Cardiac muscle cell (in vitro differentiated cells and primary cell): ENCODE results near the gene MYPOP. TPM values are rescaled to one million over a fixed set of nuclear protein-coding genes. Genes with fewer than 3 reads are reported as not detected.
A peak's percentile ranks its signal among the peaks of the same experiment; 100 is the strongest.

Experiments used
- DNase-seq, 2 donors: peaks; one replicate each; pipeline versions ENCODE4 v3.0.0 to v3.0.0-alpha.2; 2010 to 2017; ENCODE audit warnings: low read depth in 1 of 2, low spot score in 1 of 2
- H3K27ac ChIP-seq: fragments of 200-600 bp; sonication (generic); 2 replicates; pipeline ENCODE4 v1.5.1; 2016
- H3K27me3 ChIP-seq: fragments of 200-600 bp; sonication (generic); 2 replicates; pipeline ENCODE4 v1.6.0; 2016; ENCODE audit warnings: control low read depth
- H3K36me3 ChIP-seq: fragments of 200-600 bp; sonication (generic); 2 replicates; pipeline ENCODE4 v1.5.1; 2016; ENCODE audit warnings: control low read depth
- H3K4me1 ChIP-seq: fragments of 200-600 bp; sonication (generic); 2 replicates; pipeline ENCODE4 v1.8.1; 2017; ENCODE audit warnings: low read depth, mild to moderate bottlenecking, mixed run types
- H3K4me3 ChIP-seq: fragments of 200-600 bp; sonication (generic); 2 replicates; pipeline ENCODE4 v1.5.1; 2016; ENCODE audit warnings: mild to moderate bottlenecking
- H3K9me3 ChIP-seq: fragments of 200-600 bp; sonication (generic); 2 replicates; pipeline ENCODE4 v1.5.1; 2017; ENCODE audit warnings: low read depth, mild to moderate bottlenecking, control low read depth
- CTCF ChIP-seq: IDR thresholded peaks from 2 replicates; pipeline ENCODE4 v1.5.1; 2012; ENCODE audit warnings: low read depth, mild to moderate bottlenecking, low read length
- polyA plus RNA-seq: library from polyadenylated mRNA; unstranded; fragments of >200 nt; fragmentation: Nextera tagmentation; extraction: Ambion mirVana; gene quantifications from 2 replicates; pipeline ENCODE4 v1.2.1, GENCODE V29; 2016
- total RNA-seq: library from RNA; depleted of rRNA; stranded (reverse); fragments of >200 nt; gene quantifications from 2 replicates; pipeline ENCODE4 v1.2.3, GENCODE V29; 2016

The MYPOP gene
- total and polyA plus RNA-seq, 2 experiments from 2014 or later, result 2.0 to 7.3 TPM

GRCh38 chr19:45852145-45852750 lies 50.2 kb downstream of the MYPOP start:
- peaks cover 41% of the 10 kb centered on the region for H3K36me3 ChIP-seq

GRCh38 chr19:45848922-45849321 lies 53.5 kb downstream of the MYPOP start:
- TF ChIP-seq CTCF, result peak; percentile 37
- peak in 1 of 2 donors; percentile 11 for DNase-seq
- Histone ChIP-seq H3K4me3 (no peak overlapping the region), H3K4me1 (no peaks in the 10 kb centered on the region), H3K9me3 (no peaks in the 10 kb centered on the region), H3K27ac (no peak overlapping the region), H3K36me3 (peaks cover 53% of the 10 kb centered on the region), H3K27me3 (no peaks in the 10 kb centered on the region)

More at GRCh38 chr19:45852145-45852750, 50.2 kb downstream of the MYPOP start:
- DNase-seq, result no peak
- Histone ChIP-seq H3K4me1 (no peaks in the 10 kb centered on the region), H3K27ac (no peak overlapping the region), H3K27me3 (no peaks in the 10 kb centered on the region), H3K4me3 (no peak overlapping the region), H3K9me3 (no peaks in the 10 kb centered on the region)
- no peak for TF ChIP-seq CTCF

- no peak overlapping the region for H3K4me3 ChIP-seq
- no peak overlapping the region for H3K27ac ChIP-seq
- H3K36me3 ChIP-seq, result peaks cover 55% of the 10 kb centered on the region
- no peaks in the 10 kb centered on the region for H3K4me1 ChIP-seq
- no peaks in the 10 kb centered on the region for H3K9me3 ChIP-seq
- no peak for TF ChIP-seq CTCF
- DNase-seq, result no peak
- H3K27me3 ChIP-seq, result no peaks in the 10 kb centered on the region
Observed at GRCh38 chr19:45847663-45848062, 54.8 kb downstream of the MYPOP start.

- TF ChIP-seq CTCF, result no peak
- no peak overlapping the region for H3K4me3 ChIP-seq
- H3K4me1 ChIP-seq, result no peaks in the 10 kb centered on the region
- no peak overlapping the region for H3K27ac ChIP-seq
- H3K9me3 ChIP-seq, result no peaks in the 10 kb centered on the region
- no peak for DNase-seq
- H3K36me3 ChIP-seq, result peaks cover 56% of the 10 kb centered on the region
- H3K27me3 ChIP-seq, result no peaks in the 10 kb centered on the region
Observed at GRCh38 chr19:45842198-45842597, 60.2 kb downstream of the MYPOP start.

Other genes starting within 250 kb of the MYPOP start
- gene GIPR, start 234.4 kb downstream of the MYPOP start, total RNA-seq, result 10.8 and 23.6 TPM in 2 replicates
- 12.8 and 14.9 TPM in 2 replicates for gene GIPR, start 234.4 kb downstream of the MYPOP start, polyA plus RNA-seq
- 258 and 298 TPM in 2 replicates for gene SNRPD2, start 210.7 kb downstream of the MYPOP start, total RNA-seq
- 696 and 731 TPM in 2 replicates for gene SNRPD2, start 210.7 kb downstream of the MYPOP start, polyA plus RNA-seq
- gene QPCTL, start 209.9 kb downstream of the MYPOP start, total RNA-seq, result 22.2 and 31.1 TPM in 2 replicates
- gene QPCTL, start 209.9 kb downstream of the MYPOP start, polyA plus RNA-seq, result 12.3 and 14.6 TPM in 2 replicates
- gene FBXO46, start 171.7 kb downstream of the MYPOP start, total RNA-seq, result 34.8 and 48.2 TPM in 2 replicates
- 39.3 and 42.5 TPM in 2 replicates for gene FBXO46, start 171.7 kb downstream of the MYPOP start, polyA plus RNA-seq
- 0.11 and 0.33 TPM in 2 replicates for gene MEIOSIN, start 169.2 kb downstream of the MYPOP start, total RNA-seq
- 0.07 and 0.18 TPM in 2 replicates for gene MEIOSIN, start 169.2 kb downstream of the MYPOP start, polyA plus RNA-seq
- gene SIX5, start 133.4 kb downstream of the MYPOP start, total RNA-seq, result 78.8 and 88.2 TPM in 2 replicates
- 40.4 and 41.1 TPM in 2 replicates for gene SIX5, start 133.4 kb downstream of the MYPOP start, polyA plus RNA-seq
- gene DMPK, start 120.1 kb downstream of the MYPOP start, total RNA-seq, result 92.7 and 142 TPM in 2 replicates
- gene DMPK, start 120.1 kb downstream of the MYPOP start, polyA plus RNA-seq, result 94.9 and 98.7 TPM in 2 replicates
- gene DMWD, start 109.8 kb downstream of the MYPOP start, total RNA-seq, result 65.1 and 112 TPM in 2 replicates
- 138 and 163 TPM in 2 replicates for gene DMWD, start 109.8 kb downstream of the MYPOP start, polyA plus RNA-seq
- gene RSPH6A, start 87.3 kb downstream of the MYPOP start, total RNA-seq, result 0.07 and 0.27 TPM in 2 replicates
- 0.45 TPM in 1 of 2 replicates, not detected in the other for gene RSPH6A, start 87.3 kb downstream of the MYPOP start, polyA plus RNA-seq
- gene SYMPK, start 39.5 kb downstream of the MYPOP start, total RNA-seq, result 43.2 and 78.7 TPM in 2 replicates
- 66.6 and 76.4 TPM in 2 replicates for gene SYMPK, start 39.5 kb downstream of the MYPOP start, polyA plus RNA-seq
- gene FOXA3, start 38.3 kb downstream of the MYPOP start, total RNA-seq, result 0.49 and 1.6 TPM in 2 replicates
- 1.3 and 1.9 TPM in 2 replicates for gene FOXA3, start 38.3 kb downstream of the MYPOP start, polyA plus RNA-seq
- 59.6 and 71.8 TPM in 2 replicates for gene IRF2BP1, start 16.5 kb downstream of the MYPOP start, total RNA-seq
- 14.5 and 21.7 TPM in 2 replicates for gene IRF2BP1, start 16.5 kb downstream of the MYPOP start, polyA plus RNA-seq
- gene NANOS2, start 12.2 kb upstream of the MYPOP start, total RNA-seq, result not detected in 2 replicates
- not detected in 2 replicates for gene NANOS2, start 12.2 kb upstream of the MYPOP start, polyA plus RNA-seq
- gene NOVA2, start 71.3 kb upstream of the MYPOP start, total RNA-seq, result 0.35 and 0.71 TPM in 2 replicates
- gene NOVA2, start 71.3 kb upstream of the MYPOP start, polyA plus RNA-seq, result 0.17 and 0.42 TPM in 2 replicates
- 4.9 and 8.8 TPM in 2 replicates for gene CCDC61, start 92.9 kb upstream of the MYPOP start, total RNA-seq
- gene CCDC61, start 92.9 kb upstream of the MYPOP start, polyA plus RNA-seq, result 5.2 and 5.8 TPM in 2 replicates
- not detected in 2 replicates for gene PGLYRP1, start 120.4 kb upstream of the MYPOP start, total RNA-seq
- gene PGLYRP1, start 120.4 kb upstream of the MYPOP start, polyA plus RNA-seq, result 0.20 TPM in 1 of 2 replicates, not detected in the other
- gene IGFL4, start 138.4 kb upstream of the MYPOP start, total RNA-seq, result 0.21 and 0.25 TPM in 2 replicates
- gene IGFL4, start 138.4 kb upstream of the MYPOP start, polyA plus RNA-seq, result 0.26 and 0.67 TPM in 2 replicates
- gene IGFL3, start 222.1 kb upstream of the MYPOP start, total RNA-seq, result not detected in 2 replicates
- 0.37 TPM in 1 of 2 replicates, not detected in the other for gene IGFL3, start 222.1 kb upstream of the MYPOP start, polyA plus RNA-seq
- gene IGFL2, start 245.6 kb upstream of the MYPOP start, total RNA-seq, result not detected in 2 replicates
- 0.56 TPM in 1 of 2 replicates, not detected in the other for gene IGFL2, start 245.6 kb upstream of the MYPOP start, polyA plus RNA-seq